Left ventricle myocardium inferior (tissue), 1 donor: ENCODE measurements around the gene UHRF2. TPM values are rescaled to one million over a fixed set of nuclear protein-coding genes. Genes with fewer than 3 reads are reported as not detected.

Experiments used
- DNase-seq: peaks from one replicate; pipeline ENCODE4 v3.0.0-alpha.2; 2020
- H3K27ac ChIP-seq: fragments of 200-600 bp; replicated peaks from 2 replicates; pipeline ENCODE4 v1.8.0; 2021
- H3K27me3 ChIP-seq: fragments of 200-600 bp; 2 replicates; pipeline ENCODE4 v1.8.0; 2021; ENCODE audit warnings: low read depth
- H3K36me3 ChIP-seq: fragments of 200-600 bp; 2 replicates; pipeline ENCODE4 v1.8.0; 2021
- H3K4me1 ChIP-seq: fragments of 200-600 bp; 2 replicates; pipeline ENCODE4 v1.8.0; 2021
- H3K4me3 ChIP-seq: fragments of 200-600 bp; 2 replicates; pipeline ENCODE4 v1.8.0; 2021; ENCODE audit warnings: mild to moderate bottlenecking, moderate library complexity
- H3K9me3 ChIP-seq: fragments of 200-600 bp; replicated peaks from 2 replicates; pipeline ENCODE4 v1.8.0; 2021
- CTCF ChIP-seq: fragments of 200-600 bp; IDR thresholded peaks from 2 replicates; pipeline ENCODE4 v1.8.0; 2021; ENCODE audit warnings: antibody characterized with exemption, mild to moderate bottlenecking, borderline replicate concordance
- intact Hi-C: fragments of 100-400 bp; cut with micrococcal nuclease; formaldehyde crosslinking; loops from one replicate; pipeline ENCODE4 v1.11.0; 2022
- total RNA-seq: library from RNA; stranded (reverse); fragmentation: NEBNext Ultra II Directional; extraction: Animal tissue kit (Norgen Biotek cat#: 25700); gene quantifications from one replicate; pipeline ENCODE4 v1.2.1, GENCODE V29; 2021
- donor health status: DM: no; HTN: yes; CAD: no; lungs with severe emphysema.

UHRF2 gene
- total RNA-seq, 1 donor from 2014 or later: 14.1 TPM

GRCh38 chr9:6501526-6502210 lies 88.7 kb downstream of the UHRF2 start:
- peaks cover 4% of the 10 kb centered on the region for H3K4me1 ChIP-seq
- no peaks in the 10 kb centered on the region for H3K9me3 ChIP-seq
- no peak overlapping the region for H3K27ac ChIP-seq
- intact Hi-C loops: no loop called here
- H3K27me3 ChIP-seq: no peaks in the 10 kb centered on the region
- H3K4me3 ChIP-seq: no peak overlapping the region
- no peak for DNase-seq
- peaks cover 97% of the 10 kb centered on the region for H3K36me3 ChIP-seq
- TF ChIP-seq CTCF: no peak

- Histone ChIP-seq H3K27me3 (no peaks in the 10 kb centered on the region), H3K4me1 (peaks cover 4% of the 10 kb centered on the region), H3K9me3 (no peaks in the 10 kb centered on the region), H3K4me3 (no peak overlapping the region), H3K27ac (no peak overlapping the region), H3K36me3 (peaks cover 96% of the 10 kb centered on the region)
- no peak for DNase-seq
- intact Hi-C loops: no loop called here
- TF ChIP-seq CTCF: no peak
Measured at GRCh38 chr9:6502399-6502798, 89.4 kb downstream of the UHRF2 start.

- Histone ChIP-seq H3K27me3 (no peaks in the 10 kb centered on the region), H3K4me3 (no peak overlapping the region), H3K36me3 (peaks cover 63% of the 10 kb centered on the region), H3K4me1 (peaks cover 1% of the 10 kb centered on the region), H3K9me3 (no peaks in the 10 kb centered on the region), H3K27ac (no peak overlapping the region)
- DNase-seq: no peak
- intact Hi-C loops: no loop called here
- no peak for TF ChIP-seq CTCF
Measured at GRCh38 chr9:6506571-6506970, 93.6 kb downstream of the UHRF2 start.

GRCh38 chr9:6512085-6512657 lies 99.2 kb downstream of the UHRF2 start:
- DNase-seq: no peak
- Histone ChIP-seq H3K4me1 (no peaks in the 10 kb centered on the region), H3K27ac (no peak overlapping the region), H3K36me3 (peaks cover 12% of the 10 kb centered on the region), H3K4me3 (no peak overlapping the region), H3K9me3 (no peaks in the 10 kb centered on the region), H3K27me3 (no peaks in the 10 kb centered on the region)
- TF ChIP-seq CTCF: no peak
- intact Hi-C loops: no loop called here

- no peak for DNase-seq
- Histone ChIP-seq H3K4me1 (no peaks in the 10 kb centered on the region), H3K4me3 (no peak overlapping the region), H3K9me3 (peaks cover 29% of the 10 kb centered on the region), H3K27me3 (no peaks in the 10 kb centered on the region), H3K36me3 (peaks cover 15% of the 10 kb centered on the region), H3K27ac (no peak overlapping the region)
- intact Hi-C loops: no loop called here
- no peak for TF ChIP-seq CTCF
Measured at GRCh38 chr9:6522263-6522662, 109.3 kb downstream of the UHRF2 start.
